ENCODE data around the gene PRUNE2.

Gene PRUNE2

GRCh38 chr9:76655971-76656370, 249.9 kb downstream of the PRUNE2 start:
- no peak for DNase-seq (ENCODE audit: low read depth)

- DNase-seq (ENCODE audit: low read depth): no peak
Measured at GRCh38 chr9:76655121-76655541, 250.8 kb downstream of the PRUNE2 start.

GRCh38 chr9:76654575-76654974, 251.3 kb downstream of the PRUNE2 start:
- peak; percentile 98 for DNase-seq (ENCODE audit: low read depth)

GRCh38 chr9:76654051-76654461, 251.9 kb downstream of the PRUNE2 start:
- peak; percentile 44 for DNase-seq (ENCODE audit: low read depth)

GRCh38 chr9:76652894-76653293, 253.0 kb downstream of the PRUNE2 start:
- no peak for DNase-seq (ENCODE audit: low read depth)

- DNase-seq (ENCODE audit: low read depth): no peak
Measured at GRCh38 chr9:76651119-76651705, 254.7 kb downstream of the PRUNE2 start.

GRCh38 chr9:76650692-76651091, 255.2 kb downstream of the PRUNE2 start:
- no peak for DNase-seq (ENCODE audit: low read depth)

- DNase-seq (ENCODE audit: low read depth): no peak
Measured at GRCh38 chr9:76649894-76650293, 256.0 kb downstream of the PRUNE2 start.

- DNase-seq (ENCODE audit: low read depth): no peak
Measured at GRCh38 chr9:76646249-76646648, 259.7 kb downstream of the PRUNE2 start.

- DNase-seq (ENCODE audit: low read depth): no peak
Measured at GRCh38 chr9:76644647-76645250, 261.2 kb downstream of the PRUNE2 start.

- no peak for DNase-seq (ENCODE audit: low read depth)
Measured at GRCh38 chr9:76644171-76644570, 261.7 kb downstream of the PRUNE2 start.

GRCh38 chr9:76643399-76644117, 262.4 kb downstream of the PRUNE2 start:
- no peak for DNase-seq (ENCODE audit: low read depth)

GRCh38 chr9:76642701-76643209, 263.2 kb downstream of the PRUNE2 start:
- DNase-seq (ENCODE audit: low read depth): no peak

GRCh38 chr9:76642074-76642473, 263.8 kb downstream of the PRUNE2 start:
- DNase-seq (ENCODE audit: low read depth): no peak

- no peak for DNase-seq (ENCODE audit: low read depth)
Measured at GRCh38 chr9:76638001-76638400, 267.9 kb downstream of the PRUNE2 start.

GRCh38 chr9:76637416-76637815, 268.5 kb downstream of the PRUNE2 start:
- DNase-seq (ENCODE audit: low read depth): no peak

GRCh38 chr9:76634356-76635054, 271.4 kb downstream of the PRUNE2 start:
- DNase-seq (ENCODE audit: low read depth): no peak

GRCh38 chr9:76630916-76631315, 275.0 kb downstream of the PRUNE2 start:
- DNase-seq (ENCODE audit: low read depth): no peak

GRCh38 chr9:76629205-76629990, 276.5 kb downstream of the PRUNE2 start:
- DNase-seq (ENCODE audit: low read depth): no peak

GRCh38 chr9:76628155-76628554, 277.8 kb downstream of the PRUNE2 start:
- no peak for DNase-seq (ENCODE audit: low read depth)

GRCh38 chr9:76626980-76627379, 278.9 kb downstream of the PRUNE2 start:
- no peak for DNase-seq (ENCODE audit: low read depth)

- no peak for DNase-seq (ENCODE audit: low read depth)
Measured at GRCh38 chr9:76626141-76626540, 279.8 kb downstream of the PRUNE2 start.

Measured in GM04503 (cell line).